GM19023 (cell line): ENCODE measurements around the gene XRCC5.

Source experiments
- ATAC-seq: cut with Tn5 transposase; IDR thresholded peaks from one replicate; pipeline ENCODE4 v1.9.1; 2021; ENCODE audit warnings: mild to moderate bottlenecking, moderate library complexity; ENCODE audit not compliant: unreplicated experiment

XRCC5 gene

DNA sequence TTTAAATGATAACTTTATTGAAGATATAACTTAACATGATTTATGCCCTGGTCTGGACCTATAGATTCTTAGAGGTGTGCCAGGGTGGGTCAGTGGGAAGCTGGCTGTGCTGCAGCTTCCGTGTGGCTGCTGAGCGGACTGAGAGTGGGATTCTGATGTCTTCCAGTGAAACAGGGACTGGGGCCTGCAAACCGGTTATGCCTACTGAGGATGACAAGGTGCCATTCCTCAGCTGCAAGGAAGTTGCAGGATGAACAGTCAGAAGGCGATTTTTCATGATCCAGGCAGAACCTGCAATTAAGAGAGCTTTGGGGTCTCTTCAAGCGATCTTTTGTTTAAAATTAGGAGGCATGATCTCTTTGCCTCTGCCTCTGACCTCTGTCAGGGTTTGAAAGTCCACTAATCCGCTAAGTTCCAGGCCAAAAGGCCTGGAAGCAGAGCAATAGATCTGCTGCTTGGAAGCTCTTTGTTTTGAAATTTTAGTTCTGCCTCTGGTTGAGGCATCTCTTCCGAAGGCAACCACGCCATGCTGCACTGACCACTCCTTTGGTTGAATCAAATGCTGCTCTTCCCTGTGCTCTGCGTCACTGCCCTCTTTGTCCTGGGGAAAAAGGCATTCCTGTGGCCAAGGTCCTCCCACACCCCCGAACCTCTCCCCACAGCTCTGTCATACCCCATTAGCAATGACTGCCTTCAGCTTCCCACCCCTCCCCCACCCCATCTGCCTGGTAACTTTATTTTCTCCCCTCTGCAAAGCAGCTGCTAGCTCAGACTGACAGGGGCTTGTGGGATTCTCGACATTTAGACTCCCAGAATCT lies 25.5 kb upstream of the XRCC5 start:
- no peak for ATAC-seq

DNA sequence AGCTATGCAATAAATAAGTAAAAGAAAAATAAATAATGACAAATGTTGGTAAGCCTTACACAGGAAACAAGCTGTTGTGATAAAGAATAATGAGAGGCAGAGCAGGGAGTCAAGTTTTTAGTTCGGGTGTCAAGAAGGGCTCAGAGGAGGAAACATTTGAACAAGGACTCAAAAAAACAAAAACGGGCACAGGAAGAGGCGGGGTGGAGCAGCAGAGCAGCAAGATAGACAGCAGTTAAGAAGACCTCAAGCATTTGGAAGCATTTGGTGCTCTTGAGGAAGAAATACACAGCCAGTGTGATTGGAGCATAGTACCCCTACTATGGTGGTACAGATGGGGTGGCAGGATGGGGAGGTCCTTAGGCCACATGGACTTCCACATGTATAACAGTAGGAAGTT lies 24.6 kb upstream of the XRCC5 start:
- no peak for ATAC-seq

DNA sequence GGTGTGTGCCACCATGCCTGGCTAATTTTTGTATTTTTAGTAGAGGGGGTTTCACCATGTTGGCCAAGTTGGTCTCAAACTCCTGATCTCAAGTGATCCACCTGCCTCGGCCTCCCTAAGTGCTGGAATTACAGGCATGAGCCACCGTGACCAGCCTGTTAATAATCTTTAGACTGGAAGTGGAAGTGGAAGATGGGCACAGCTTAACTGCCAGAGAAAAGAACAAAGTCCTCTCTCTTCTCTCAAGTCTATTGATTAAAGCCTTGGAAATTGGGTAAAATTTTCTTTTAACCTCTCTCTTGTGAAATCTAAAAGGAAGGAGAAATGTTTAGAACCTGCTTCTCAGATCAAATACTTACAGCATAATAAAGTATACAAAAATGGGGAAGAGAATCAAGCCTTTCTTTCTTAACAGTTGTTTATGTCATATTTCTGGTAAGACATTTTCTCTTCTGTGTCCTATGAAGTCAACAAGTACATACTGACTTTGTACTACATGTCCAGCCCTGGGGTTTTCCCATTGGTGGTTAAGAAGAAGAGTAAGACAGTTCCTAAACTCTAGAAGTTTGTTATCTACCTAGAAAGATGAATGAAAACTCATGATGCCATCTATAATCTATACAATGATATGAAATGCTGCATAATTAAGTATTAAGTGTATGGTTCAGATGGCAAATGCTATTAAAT lies 22.8 kb upstream of the XRCC5 start:
- no peak for ATAC-seq

DNA sequence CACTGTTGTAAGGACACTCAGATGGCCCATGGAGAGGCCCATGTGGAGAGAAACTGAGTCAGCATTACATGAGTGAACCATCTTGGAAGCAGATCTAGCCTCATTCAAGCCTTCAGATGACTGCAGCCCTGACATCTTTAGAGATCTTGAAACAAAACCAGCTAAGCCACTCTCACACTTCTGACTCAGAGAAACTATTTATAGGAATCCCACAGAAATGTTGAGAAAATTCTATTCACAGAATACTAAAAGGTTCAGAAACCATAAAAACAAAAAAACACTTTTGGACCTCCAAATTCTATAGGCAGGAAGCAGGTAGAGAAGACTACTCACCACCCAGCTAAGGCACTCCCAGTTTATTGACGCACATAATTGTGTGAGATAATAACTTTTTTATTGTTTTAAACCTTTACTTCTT lies 18.8 kb upstream of the XRCC5 start:
- no peak for ATAC-seq

DNA sequence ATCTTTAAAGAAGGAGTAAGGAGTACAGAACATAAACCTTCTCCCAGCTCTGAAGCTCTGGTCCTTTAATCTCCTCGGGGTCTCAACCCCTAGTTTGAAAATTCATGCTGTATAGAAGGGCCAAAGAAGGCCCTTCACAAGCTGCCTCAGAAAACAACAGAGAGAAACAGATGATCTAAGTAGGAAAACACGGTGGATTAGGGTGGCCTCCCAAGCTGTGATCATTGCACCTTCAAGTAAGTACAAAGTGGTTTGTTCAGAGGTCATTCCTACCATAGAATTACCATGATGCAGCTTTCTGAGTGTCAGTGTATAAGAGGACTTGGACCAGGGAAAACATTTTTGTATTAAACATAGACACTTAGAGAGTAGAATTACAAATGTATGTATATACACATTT lies 16.5 kb upstream of the XRCC5 start:
- ATAC-seq, result no peak

DNA sequence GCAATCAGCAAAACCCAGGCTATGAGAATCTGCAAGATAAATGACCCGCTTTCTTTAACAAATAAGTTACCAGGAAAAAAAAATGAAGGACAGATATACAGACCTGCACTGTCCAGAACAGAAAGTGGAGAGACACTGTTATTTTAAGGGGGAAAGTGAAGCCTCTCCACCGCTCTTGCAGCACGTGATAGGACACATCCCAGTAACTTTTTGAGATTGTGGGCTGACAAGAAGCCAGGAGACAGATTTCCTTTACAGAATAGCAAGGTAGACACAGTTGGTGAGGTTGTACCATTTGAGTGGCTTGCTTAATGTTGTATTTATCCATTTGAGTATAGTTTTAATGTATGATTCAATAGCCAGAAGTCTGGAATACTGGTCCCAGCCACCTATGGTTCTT lies 14.4 kb upstream of the XRCC5 start:
- no peak for ATAC-seq

DNA sequence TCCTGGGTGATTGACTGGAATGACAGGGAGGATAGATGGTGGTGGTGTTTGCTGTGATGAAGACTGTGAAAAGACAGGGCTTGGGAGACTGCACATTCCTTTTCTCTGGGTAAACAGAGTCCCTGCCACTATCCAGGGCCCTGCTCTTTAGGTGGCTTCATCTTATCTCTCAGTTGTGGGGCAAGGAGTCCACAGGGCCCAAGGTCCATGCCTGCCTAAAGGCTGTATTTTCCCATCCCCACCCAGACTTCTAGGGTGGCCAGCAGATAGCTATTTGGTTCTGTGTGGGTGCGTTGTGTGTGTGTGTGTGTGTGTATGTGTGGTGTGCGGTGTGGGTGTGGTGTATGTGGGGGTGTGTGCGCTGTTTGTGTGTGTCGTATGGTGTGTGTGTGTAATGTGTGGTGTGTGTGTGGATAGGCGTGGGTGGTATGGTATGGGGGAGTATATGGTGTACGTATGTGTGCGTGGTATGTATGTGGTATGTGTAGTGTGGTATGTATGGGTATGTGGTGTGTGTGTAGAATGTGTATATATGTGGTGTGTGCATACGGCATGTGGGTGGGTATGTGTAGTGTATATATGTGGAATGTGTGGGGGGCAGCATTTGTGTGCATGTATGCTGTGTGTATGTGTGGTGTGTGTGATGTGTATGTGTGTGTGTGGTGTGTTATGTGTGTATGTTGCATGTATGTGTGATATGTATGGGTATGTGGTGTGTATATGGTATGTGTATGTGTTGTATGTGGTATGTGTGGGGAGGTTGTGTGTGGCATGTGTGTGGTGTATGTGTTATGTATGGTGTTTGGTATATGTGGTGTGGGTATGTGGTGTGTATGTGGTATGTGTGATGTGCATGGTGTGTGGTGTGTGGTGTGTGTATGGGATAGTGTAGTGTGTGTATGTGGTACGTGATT lies 10.5 kb upstream of the XRCC5 start:
- ATAC-seq, result no peak

DNA sequence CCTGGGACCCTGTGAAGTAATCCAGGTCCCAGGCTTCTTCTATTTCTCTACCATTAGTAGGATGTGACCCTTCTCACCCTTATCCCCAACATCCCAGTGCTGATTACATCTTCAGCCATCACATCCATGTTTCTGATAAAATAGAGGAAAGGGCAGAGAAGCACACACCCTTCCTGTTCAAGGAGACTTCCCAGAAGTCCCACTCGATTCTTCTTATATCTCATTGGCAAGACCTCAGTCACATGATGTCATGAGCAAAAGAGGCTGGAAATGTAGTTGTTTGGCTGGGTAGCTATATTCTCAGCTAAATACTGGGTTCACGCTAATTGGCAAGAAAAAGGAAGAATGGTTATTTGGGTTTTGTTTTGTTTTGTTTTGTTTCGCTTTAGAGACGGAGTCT lies 8.0 kb upstream of the XRCC5 start:
- ATAC-seq, result no peak

DNA sequence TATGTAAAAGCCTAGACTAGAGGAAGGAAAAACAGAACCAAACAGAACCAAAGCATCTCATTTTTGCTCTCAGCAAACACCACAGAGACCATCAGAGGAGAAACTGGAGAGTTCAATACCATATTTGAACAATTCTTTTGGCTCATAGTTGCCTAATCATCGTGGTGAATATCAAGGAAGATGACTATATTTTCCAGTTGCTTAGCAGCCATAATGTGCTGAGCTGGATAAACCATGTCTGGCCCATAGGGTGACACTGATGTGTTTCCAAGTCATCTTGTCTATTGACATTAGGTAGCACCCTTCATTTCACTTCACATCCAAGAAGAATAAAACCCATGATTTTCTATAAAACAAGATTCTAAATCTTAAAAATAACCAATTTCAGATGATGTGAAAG lies 5.9 kb upstream of the XRCC5 start:
- ATAC-seq, result no peak

DNA sequence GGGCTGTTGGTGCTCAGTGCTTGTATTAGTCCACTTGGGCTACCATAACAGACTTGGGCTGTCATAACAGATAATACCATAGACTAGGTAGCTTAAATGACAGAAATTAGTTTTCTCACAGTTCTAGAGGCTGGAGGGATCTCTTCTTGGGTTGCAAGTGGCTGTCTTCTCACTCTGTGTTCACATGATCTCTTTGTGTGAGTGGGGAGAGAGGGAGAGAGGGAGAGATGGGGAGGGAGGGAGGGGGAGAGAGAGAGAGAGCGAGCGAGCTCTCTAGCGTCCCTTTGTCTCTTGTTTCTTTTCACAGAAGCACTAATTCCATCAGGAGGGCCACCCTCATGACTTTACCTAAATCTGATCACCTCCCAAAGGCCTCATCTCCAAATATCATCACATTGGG lies 4.5 kb upstream of the XRCC5 start:
- no peak for ATAC-seq

DNA sequence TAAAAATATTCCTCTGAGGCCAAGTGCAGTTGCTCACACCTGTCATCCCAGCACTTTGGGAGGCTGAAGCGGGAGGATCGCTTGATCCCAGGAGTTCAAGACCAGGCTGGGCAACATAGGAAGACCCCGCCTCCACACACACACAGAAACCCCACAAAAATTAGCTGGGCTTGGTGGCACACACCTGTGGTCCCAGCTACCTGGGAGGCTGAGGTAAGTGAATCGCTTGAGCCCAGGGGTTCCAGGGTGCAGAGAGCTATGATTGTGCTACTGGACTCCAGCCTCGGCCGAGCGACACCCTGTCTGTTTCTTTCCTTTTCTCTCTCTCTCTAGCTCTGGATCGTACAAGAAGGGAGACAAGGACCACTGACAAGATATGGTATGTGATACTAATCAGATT lies 1.8 kb upstream of the XRCC5 start:
- no peak for ATAC-seq

DNA sequence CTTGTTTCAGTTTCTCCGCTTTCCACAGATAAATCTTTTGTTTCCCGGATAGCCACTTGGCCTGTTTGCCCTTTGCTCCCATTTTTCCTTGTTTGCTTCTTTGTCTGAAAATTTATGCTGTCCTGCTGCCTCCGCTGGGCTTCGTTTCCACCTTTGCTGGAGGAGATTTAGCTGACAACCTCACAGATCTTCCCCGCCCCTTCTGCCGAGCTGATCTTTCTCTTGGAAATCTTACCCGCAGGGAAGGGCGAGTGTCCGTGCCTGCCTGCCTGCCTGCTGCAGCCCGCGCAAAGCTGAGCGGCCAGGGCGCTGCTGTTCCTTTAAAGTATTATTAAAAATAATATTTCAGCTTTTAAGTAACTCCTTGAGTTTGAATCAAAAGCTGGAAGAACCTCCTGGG lies 1.4 kb upstream of the XRCC5 start:
- ATAC-seq, result no peak

DNA sequence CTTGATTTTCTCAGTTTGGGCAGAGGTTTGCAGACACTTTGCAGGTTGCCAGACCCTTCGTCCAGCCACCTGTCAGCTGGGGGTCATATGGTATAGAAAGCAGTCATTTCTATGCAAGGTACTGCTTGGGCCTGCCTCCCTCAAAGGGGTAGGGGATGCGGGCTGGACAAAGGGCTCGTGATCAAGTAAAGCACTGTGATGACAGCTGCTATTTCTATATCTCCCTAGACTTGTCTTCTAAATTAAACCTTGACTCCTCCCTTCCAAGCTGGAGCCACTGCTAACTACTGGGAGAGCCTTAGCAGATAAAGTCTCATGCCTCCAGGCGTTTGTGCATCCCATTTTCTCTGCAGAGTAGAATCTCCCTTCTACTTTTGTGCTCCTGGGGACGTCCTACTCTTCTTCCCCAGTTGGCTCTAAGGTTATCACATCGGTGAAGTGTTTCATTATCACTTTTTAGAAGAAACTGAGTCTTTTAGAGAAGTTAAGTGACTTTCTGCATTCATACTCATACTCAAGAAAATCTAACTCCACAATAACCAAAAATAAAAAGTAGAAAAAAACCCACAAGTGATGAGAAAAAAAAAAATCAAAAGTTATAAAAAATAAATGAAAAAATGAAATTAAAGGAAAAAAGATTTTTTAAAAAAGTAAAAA lies 710 bp upstream of the XRCC5 start:
- ATAC-seq, result no peak

DNA sequence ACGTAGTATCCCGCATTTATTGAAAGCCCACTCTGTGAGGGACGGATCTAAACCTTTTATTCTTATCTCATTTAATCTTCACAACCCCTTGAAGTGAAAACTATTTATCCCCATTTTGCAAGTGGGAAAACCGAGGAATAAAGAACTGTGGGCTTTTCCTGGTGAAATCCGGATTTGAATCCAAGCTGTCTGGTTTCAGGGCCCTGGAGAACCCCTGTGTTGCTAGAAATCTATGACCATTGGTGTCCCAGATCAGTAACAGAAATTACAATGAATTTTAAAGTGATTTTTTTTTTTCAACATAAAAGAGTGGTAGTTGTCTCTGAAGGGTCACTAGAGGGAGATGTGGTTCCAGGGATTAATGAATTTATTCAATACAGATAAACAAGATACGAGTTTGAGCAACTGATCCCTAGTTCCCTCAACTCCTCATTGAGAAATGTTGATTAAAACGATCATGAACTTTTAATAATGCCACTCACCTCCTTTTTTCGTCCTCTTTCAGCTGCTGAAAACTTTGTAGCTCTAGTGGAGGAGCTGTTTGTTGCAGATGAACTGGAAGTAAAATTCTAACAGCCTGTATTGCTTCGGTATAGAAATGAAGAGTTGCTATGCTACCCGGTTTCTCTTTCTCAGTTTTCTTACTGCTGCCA lies 940 bp downstream of the XRCC5 start:
- ATAC-seq, result no peak

DNA sequence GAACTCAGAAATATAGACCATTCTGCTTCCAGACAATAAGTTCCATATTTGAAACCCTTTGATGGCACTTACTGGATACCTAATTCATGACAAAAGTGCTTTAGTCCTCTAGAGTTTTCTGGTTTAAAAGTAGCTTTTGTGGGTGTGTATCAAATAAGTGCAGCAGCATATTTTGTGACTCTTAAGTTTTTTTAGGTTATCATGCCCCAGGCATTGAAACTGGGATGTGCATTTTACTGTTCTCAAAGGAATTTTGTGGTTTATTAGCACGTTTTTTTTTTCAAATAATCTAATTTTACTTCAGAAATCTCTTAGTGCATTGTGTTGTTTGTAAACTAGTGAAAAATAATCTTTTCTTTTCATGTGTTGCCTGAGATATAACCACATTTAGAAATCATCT lies 1.5 kb downstream of the XRCC5 start:
- ATAC-seq, result no peak

DNA sequence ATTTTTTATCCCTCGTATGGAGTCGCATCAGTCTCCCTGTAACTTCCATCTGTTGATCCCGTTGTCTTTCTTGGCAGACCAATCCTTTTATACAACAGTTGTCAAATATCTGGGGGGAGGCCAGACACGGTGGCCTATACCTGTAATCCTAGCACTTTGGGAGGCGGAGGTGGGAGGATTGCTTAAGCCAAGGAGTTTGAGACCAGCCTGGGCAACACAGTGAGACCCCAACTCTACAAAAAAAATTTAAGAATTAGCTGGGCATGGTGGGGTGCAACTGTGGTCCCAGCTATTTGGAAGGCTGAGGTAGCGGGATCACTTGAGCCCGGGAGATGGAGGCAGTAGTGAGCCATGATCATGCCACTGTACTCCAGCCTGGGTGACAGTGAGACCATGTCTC lies 2.0 kb downstream of the XRCC5 start:
- no peak for ATAC-seq

DNA sequence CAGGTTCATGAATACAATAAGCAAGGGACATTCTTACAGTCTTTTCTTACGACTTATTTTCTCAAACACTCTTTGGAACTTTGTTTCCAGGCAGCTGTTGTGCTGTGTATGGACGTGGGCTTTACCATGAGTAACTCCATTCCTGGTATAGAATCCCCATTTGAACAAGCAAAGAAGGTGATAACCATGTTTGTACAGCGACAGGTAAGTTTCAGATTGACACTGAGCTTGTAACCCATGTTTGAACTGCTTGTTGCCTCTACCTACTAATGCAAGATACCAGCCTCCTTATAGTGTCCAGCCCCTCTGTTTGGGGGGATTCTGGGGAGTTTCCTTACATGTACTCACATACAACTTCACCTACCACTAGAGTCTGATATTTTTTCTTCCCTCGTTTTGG lies 3.8 kb downstream of the XRCC5 start:
- ATAC-seq, result no peak

DNA sequence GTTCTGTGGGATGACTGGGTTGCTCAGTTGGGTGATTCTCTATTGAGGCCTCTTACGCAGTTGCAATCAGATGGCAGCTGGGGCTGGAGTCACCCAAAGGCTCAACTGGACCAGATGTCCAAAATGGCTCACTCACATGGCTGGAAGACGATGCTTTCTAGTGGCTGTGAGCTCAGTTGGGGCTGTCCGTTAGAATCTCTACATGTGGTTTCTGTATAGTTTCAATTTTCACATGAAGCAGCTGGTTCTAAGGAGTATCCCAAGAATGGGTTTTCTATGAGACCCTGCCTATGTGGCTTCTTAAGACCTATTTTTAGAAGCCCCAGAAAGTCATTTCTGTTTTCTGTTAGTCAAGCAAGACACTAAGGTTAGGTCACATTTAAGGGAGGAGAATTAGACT lies 4.4 kb downstream of the XRCC5 start:
- peak; percentile 71 for ATAC-seq

DNA sequence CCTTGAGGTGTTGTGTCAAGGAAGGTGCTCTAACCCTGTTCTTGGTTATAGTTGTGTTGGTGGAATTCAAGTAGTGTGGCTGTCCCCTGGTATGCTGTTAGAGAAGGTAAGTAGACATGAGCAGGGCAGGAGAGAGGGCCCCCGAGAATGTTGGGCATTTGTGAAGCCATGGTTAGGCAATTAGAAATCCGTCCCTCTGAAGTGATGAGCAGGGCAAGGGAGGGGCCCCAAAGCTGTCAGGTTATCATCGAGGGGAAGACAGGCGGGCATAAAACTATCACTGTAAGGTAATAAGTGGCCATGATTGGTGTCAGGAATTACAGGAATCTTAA lies 5.2 kb downstream of the XRCC5 start:
- peak; percentile 0 for ATAC-seq

DNA sequence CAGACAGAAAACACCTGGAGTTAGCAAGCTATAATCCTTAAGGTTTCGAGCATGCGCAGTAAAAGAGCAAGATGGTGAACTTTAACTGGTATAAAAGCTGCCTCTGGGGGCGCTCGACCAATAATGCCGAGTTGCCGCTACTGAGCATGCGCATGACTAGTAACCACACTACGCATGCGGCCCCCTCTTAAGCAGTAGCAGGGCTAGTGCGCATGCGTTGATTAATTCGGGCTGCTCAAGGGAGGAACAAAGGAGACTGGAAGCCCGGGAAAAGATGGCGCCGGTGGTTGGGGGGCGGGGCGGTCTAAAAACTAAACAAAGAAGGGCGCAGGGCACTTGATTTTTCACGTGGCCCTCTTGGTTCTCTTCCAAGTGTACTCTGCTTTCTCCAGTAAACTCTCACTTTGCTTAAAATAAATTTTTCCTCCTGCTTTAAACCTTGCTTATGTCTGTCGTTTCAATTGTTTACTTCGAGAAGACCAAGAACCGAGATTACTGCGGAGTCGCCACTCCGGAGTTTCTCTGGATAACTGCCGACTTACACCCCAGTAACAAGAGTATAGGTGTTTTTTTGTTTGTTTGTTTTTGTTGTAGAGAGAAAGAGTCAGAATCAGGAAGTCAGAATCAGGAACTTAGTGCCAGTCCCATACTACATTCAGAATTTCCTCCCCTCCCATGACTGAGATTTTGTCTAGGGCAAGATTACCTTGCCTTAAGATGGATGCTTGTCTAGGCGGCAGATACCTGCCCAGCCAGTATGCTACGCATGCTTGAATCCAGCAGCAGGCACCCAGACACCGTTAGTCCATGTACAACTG lies 5.8 kb downstream of the XRCC5 start:
- peak; percentile 51 for ATAC-seq
